22Rv1 (cell line): ENCODE results near the gene PACSIN3.

ENCODE experiments used
- H3K27ac ChIP-seq: fragments of 450-650 bp; 2 replicates; pipeline ENCODE4 v1.5.1; 2017
- ZFX ChIP-seq: fragments of 450-650 bp; IDR thresholded peaks from 2 replicates; pipeline ENCODE4 v1.6.1; 2017; ENCODE audit warnings: antibody characterized with exemption, borderline replicate concordance
- TF ChIP-seq, protein P1 (sequence below): fragments of 450-650 bp; IDR thresholded peaks from 2 replicates; pipeline ENCODE4 v1.5.1; 2017; ENCODE audit warnings: mild to moderate bottlenecking

Gene PACSIN3

DNA sequence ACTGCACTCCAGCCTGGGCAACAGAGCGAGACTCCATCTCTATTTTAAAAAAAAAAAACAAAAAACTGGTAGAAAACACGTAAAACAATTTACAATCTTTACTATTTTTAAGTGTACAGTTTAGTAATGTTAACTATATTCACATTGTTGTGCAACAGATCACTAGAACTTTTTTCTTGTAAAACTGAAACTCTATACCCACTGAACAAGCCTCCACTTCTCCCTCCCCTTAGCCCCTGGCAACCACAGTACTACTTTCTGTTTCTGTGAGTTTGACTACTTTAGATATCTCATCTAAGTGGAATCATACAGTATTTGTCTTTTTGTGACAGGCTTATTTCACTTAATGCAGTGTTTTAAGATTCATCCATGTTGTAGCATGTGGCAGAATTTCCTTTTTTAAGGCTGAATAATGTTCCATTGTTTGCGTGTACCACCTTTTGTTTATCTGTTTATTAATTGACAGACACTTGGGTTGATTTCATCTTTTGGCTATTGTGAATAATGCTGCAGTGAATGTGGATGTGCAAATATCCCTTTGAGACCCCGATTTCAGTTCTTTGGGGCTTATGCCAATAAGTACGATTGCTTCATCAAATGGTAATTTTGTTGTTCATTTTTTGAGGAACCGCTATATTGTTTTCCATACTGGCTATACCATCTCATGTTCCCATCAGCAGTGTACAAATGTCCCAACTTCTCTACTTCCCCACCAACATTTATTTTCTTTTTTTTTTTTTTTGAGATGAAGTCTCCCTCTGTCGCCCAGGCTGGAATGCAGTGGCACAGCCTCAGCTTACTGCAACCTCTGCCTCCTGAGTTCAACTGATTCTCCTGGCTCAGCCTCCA lies 39.5 kb upstream of the PACSIN3 start:
- TF ChIP-seq, protein P1, sequence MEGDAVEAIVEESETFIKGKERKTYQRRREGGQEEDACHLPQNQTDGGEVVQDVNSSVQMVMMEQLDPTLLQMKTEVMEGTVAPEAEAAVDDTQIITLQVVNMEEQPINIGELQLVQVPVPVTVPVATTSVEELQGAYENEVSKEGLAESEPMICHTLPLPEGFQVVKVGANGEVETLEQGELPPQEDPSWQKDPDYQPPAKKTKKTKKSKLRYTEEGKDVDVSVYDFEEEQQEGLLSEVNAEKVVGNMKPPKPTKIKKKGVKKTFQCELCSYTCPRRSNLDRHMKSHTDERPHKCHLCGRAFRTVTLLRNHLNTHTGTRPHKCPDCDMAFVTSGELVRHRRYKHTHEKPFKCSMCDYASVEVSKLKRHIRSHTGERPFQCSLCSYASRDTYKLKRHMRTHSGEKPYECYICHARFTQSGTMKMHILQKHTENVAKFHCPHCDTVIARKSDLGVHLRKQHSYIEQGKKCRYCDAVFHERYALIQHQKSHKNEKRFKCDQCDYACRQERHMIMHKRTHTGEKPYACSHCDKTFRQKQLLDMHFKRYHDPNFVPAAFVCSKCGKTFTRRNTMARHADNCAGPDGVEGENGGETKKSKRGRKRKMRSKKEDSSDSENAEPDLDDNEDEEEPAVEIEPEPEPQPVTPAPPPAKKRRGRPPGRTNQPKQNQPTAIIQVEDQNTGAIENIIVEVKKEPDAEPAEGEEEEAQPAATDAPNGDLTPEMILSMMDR, result no peak
- no peak for TF ChIP-seq ZFX
- no peak overlapping the region for H3K27ac ChIP-seq

DNA sequence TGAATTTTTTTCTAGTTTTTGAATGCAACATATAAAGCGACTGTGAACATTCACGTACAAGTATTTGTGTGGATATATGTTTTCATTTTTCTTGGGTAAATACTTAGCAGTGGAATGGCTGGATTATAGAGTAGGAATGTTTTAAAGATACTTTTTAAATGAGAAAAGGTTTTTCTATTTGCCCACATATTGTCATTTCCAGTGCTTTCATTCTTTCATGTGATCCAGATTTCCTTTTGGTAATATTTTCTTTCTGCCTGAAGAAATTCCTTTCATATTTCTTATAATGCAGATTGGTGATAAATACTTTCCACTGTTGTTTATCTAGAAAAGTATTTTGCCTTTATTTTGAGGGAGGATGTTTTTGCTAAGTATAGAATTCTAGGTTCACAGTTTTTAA lies 36.5 kb upstream of the PACSIN3 start:
- H3K27ac ChIP-seq, result no peak overlapping the region
- no peak for TF ChIP-seq ZFX
- TF ChIP-seq, protein P1, result no peak

DNA sequence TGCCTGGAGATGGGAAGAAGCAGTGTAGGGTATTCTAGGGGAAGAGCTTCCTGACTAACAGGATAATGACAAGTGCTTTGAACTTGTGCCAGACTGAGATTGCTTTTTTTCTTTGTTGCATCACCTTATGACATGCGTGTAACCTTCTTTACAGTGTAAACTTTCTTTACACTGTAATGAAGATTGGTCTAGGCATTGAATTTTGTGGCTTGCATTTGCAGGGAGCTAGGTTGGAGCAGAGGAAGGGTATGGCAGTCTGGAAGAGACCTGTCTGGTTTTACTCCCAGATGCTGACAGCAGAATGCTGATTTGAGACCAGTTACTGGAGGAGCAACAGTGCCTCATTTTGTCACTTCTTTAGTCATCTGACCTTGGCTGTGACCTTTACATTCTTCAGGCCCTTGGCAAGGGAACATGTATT lies 34.2 kb upstream of the PACSIN3 start:
- no peak for TF ChIP-seq ZFX
- TF ChIP-seq, protein P1, result no peak
- H3K27ac ChIP-seq, result peak overlapping the region; percentile 27; the same call in 1 of the 2 replicates

DNA sequence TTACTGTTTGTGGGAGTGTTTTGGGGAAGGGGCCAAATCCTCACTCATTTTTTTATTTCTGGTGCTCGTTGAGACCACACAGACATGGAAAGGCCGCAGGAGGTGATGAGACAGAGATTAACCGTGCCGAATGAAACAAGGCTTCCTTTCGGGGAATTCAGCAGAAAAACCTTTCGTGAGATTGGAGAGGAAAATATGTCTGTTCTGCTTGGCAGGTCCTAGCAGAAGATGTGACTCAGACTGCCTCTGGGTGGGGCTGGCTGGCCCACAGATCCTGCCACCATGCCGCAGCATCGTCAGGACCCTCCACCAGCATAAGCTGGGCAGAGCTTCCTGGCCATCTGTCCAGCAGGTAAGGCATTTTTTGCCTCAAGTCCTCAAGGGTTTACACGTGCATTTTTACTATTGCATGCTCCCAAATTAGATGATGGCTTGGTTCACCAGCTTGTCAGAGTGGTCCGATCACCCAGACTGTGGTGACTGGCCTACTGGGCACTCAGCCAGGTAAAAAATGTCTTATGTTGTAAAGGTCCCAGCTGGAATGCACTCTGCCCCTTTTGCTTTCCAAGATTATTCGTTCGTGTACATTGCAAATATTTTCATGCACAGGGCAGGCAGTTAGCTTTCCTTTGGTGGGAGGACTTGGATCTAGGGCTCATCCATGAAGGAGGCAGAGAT lies 30.0 kb upstream of the PACSIN3 start:
- H3K27ac ChIP-seq, result peak overlapping the region; percentile 96; the same call in 1 of the 2 replicates

DNA sequence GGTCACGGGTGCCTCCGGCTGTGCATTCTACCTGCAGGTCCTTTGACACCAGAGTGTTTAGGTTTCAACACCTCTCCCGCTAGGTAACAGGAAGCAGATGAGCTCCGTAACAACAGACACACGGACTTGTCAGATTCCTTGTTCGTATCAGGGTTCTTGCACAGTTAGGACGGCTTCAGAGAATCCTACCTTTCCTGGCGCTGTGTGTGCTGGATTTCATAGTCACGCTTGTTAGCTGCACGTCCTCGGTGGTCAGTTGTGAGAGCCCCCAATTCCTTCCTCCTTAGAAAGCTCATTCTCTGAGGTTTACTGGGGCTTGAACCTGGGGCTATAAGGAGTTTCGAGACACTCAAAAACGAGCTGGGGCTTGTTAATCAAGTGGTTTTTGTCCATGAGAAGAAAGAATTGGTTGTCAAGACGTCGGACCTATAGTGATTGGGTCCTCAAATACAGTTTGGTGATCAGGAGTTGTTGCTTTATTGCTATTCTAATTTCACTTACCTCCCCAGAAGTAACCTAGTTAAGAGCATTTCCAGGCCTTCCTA lies 29.2 kb upstream of the PACSIN3 start:
- TF ChIP-seq ZFX, result no peak
- TF ChIP-seq, protein P1, result no peak
- H3K27ac ChIP-seq, result peak overlapping the region; percentile 96

More for the DNA sequence above, 30.0 kb upstream of the PACSIN3 start:
- TF ChIP-seq ZFX, result no peak
- TF ChIP-seq, protein P1, result no peak

DNA sequence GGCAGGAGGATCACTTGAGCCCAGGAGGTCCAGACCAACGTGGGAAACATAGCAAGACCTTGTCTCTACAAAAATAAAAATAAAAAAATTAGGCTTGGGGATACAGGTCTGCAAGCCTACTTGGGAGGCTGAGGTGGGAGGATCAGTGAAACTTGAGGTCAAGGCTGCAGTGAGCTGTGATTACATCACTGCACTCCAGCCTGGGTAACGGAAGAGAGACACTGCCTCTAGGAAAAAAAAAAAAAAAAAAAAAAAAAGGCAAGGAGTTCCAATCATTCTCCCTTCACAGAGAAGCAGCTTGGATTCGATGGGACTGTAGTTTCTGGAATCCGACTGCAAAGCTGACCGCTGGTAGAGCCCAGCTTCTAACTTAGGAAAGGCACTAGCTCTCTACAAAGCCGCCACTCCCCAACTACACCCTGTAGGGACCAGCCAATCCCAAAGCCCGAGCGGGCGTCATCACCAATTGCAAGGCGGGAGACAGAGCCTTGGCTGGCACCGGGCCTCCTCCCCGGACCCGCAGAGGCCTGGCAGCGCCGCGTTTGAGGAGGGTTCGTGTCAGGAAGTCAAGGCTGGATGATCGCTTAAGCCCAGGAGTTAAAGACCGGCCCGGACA lies 27.8 kb upstream of the PACSIN3 start:
- peak overlapping the region; percentile 96 for H3K27ac ChIP-seq
- TF ChIP-seq ZFX, result no peak
- TF ChIP-seq, protein P1, result no peak
